ENCODE results near the gene C12orf60. TPM values are rescaled to one million over a fixed set of nuclear protein-coding genes. Genes with fewer than 3 reads are reported as not detected.
"Not testable (repeated sequence)": the region's sequence is repeated elsewhere in the genome, so short reads cannot be mapped to it uniquely, and the experiment has no call there.

The C12orf60 gene, protein sequence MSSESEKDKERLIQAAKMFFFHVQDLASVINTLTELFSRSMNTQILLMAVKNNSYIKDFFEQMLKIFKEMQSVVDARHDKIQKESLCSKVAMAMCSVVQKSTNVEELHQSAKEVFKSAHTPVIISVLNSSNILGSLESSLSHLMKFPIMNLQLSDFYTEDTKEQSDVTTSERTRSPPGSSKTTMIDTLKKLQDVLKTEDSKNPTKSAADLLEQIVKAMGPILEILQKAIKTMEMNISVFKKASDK
- total RNA-seq, result 1 to 10 TPM; 1.6 to 1.9 TPM

DNA sequence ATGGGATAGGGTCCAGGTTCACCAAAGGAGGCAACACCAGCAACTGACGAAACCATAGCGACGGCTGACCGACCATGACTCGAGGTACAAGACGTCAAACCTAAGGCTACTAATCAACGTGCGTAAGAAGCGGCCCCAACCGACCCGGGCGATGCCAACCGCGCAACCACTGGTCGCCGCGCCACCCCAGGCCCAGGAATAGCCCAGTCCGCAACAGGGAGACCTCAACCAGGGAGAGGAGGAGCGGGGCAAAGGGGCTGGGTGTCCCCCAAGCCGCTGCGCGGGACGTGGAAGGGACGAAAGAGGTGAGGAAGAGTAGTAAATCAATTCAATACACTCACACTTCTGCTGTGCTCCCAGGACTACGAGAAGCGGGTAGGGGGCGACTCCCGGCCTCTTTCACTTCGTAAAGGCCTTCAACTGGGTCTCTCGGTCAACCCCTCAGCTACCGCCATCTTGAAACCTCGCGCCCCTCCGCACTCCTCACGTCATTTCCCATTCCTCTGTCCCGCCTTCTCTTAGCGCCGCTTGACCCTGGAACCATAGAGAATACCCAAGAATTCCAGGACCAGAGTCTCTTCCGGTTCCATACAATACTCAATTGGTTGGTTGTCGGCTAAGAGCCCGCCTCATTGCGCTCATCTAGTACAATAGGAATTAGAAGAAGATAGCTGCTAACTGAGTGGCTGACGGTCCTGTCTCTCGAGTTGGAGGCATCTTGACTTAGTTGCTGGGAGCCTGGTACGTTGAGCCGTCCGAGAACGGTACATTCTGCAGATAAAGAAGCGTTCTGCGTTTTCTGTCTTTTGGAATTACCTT, at the start of gene C12orf60, which contains the start of gene WBP11:
TSS of gene C12orf60 (plus strand) at position 660 of the 819 bp plus-strand sequence. CDS start 19,266 bp downstream, outside the sequence.
TSS of gene WBP11 (minus strand) at position 468 of the 819 bp plus-strand sequence. CDS start 2,095 bp downstream, outside the sequence.
- Mint-ChIP-seq H3K4me1 (peaks cover 20% of the 10 kb centered on the region), H3K4me3 (no peak within 1 kb of the TSS), H3K9me3 (ENCODE audit: low read depth) (no peaks in the 10 kb centered on the region), H3K27me3 (no peaks in the 10 kb centered on the region), H3K27ac (no peak within 1 kb of the TSS), H3K36me3 (peaks cover 22% of the 10 kb centered on the region)
- ATAC-seq (peak; percentile 98), DNase-seq (peak; percentile 95)
- CTCF ChIA-PET, result interaction anchor here (0.6 to 7.4 kb wide), 11 partner anchors 9 to 418 kb away, joined by 3 to 81 read pairs (median 4); partner anchors contain the start of gene RERG

DNA sequence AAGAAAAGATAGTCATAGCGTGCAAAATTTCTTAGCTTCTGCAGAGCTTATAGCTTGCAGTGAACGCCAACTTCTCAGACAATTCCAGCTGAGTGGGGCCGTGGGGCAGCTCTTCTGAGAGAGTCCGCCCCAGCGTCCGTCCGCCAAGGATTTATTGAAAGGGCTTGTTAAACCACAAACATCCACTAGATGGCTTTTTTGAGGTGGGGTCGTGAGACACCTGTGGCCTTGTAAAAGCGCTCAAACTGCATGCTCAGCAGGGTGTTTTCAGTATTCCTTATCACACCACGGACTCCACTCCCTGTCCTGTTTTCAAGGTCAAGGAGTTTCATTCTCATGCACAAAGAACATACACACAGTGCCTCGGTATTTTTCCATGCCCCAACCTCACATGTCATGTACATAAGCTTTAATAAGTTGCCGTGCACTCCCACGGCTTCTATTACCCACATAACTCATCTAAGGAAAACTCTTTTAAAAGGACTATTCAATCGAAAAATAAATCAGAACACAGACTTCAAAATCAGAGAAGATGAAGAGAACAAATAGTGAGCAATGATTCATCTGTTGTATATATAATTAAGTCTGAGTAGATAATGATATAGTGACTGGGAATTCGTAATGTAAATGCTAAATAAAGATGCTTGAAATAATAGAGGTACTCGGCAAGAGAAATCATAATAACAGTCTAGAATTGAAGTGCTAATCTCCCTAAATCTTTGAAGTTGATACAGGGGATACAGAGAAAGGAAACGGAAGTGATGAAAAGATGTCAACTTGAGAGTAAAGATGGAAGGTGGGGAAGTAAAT, 46.9 kb upstream of the C12orf60 start:
- peaks cover 20% of the 10 kb centered on the region for H3K36me3 Mint-ChIP-seq
- no peak for ATAC-seq
- no peak overlapping the region for H3K4me3 Mint-ChIP-seq
- DNase-seq, result no peak
- no peak overlapping the region for H3K27ac Mint-ChIP-seq
- H3K9me3 Mint-ChIP-seq (ENCODE audit: low read depth), result peaks cover 7% of the 10 kb centered on the region
- H3K27me3 Mint-ChIP-seq, result no peaks in the 10 kb centered on the region
- H3K4me1 Mint-ChIP-seq, result no peaks in the 10 kb centered on the region
- CTCF ChIA-PET, result no interaction called here

DNA sequence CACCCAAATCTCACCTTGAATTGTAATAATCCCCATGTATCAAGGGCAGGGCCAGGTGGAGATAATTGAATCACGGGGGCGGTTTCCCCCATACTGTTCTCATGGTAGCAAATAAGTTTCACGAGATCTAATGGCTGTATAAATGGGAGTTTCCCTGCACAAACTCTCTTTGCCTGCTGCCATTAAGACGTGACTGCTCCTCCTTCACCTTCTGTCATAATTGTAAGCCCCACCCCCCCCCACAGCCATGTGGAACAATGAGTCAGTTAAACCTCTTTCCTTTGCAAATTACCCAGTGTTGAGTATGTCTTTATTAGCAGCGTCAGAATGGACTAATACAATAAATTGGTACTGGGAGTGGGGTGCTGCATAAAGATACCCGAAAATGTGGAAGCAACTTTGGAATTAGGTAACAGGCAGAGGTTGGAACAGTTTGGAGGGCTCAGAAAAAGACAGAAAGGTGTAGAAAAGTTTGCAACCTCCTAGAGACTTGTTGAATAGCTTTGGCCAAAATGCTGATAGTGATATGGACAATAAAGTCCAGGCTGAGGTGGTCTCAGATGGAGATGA, 43.7 kb upstream of the C12orf60 start:
- H3K27me3 Mint-ChIP-seq, DNase-seq, H3K27ac Mint-ChIP-seq, CTCF ChIA-PET, H3K4me3 Mint-ChIP-seq, H3K4me1 Mint-ChIP-seq, ATAC-seq: not testable (repeated sequence)
- peaks cover 12% of the 10 kb centered on the region for H3K9me3 Mint-ChIP-seq (ENCODE audit: low read depth)
- peaks cover 40% of the 10 kb centered on the region for H3K36me3 Mint-ChIP-seq

DNA sequence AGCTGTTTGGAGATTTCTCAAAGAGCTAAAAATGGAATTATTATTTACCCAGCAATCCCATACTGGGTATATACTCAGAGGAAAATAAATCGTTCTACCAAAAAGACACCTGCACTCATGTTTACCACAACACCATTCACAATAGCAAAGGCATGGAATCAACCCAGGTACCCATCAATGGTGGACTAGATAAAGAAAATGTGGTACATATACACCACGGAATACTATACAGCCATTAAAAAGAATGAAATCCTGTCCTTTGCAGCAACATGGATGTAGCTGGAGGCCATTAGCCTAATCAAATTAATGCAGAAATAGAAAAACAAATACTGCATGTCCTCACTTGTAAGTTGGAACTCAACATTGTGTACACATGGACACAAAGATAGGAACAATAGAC, 38.1 kb upstream of the C12orf60 start:
- H3K27ac Mint-ChIP-seq, result no peak overlapping the region
- no peak overlapping the region for H3K4me3 Mint-ChIP-seq
- DNase-seq (no peak), ATAC-seq (no peak)
- H3K36me3 Mint-ChIP-seq, result peaks cover 74% of the 10 kb centered on the region
- CTCF ChIA-PET, result no interaction called here
- H3K9me3 Mint-ChIP-seq (ENCODE audit: low read depth), result peaks cover 11% of the 10 kb centered on the region
- no peaks in the 10 kb centered on the region for H3K27me3 Mint-ChIP-seq
- H3K4me1 Mint-ChIP-seq, result peaks cover 31% of the 10 kb centered on the region

DNA sequence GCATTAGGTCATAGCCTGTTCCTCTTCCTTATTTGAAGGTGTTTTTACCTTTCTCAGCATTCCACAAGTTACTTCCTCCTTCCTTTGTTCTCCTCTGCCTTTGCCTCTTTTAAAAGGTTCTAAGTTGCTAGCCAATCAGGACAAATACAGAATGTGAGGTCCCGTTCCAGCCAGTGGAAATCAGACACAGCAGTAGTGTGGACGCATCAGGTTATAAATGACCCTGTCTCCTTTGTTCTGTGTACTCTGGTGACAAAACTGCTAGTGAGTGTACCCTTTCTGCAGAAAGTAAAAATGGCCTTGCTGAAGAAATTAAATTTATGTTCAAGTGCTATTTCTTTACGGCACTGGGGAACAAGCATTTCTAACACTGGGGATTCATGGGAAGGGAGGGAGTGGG, 37.5 kb upstream of the C12orf60 start:
- Mint-ChIP-seq H3K27ac (peak overlapping the region; percentile 6), H3K36me3 (peaks cover 73% of the 10 kb centered on the region), H3K4me1 (peaks cover 31% of the 10 kb centered on the region), H3K9me3 (ENCODE audit: low read depth) (peaks cover 11% of the 10 kb centered on the region)
- DNase-seq, CTCF ChIA-PET, H3K27me3 Mint-ChIP-seq, ATAC-seq, H3K4me3 Mint-ChIP-seq: not testable (repeated sequence)

DNA sequence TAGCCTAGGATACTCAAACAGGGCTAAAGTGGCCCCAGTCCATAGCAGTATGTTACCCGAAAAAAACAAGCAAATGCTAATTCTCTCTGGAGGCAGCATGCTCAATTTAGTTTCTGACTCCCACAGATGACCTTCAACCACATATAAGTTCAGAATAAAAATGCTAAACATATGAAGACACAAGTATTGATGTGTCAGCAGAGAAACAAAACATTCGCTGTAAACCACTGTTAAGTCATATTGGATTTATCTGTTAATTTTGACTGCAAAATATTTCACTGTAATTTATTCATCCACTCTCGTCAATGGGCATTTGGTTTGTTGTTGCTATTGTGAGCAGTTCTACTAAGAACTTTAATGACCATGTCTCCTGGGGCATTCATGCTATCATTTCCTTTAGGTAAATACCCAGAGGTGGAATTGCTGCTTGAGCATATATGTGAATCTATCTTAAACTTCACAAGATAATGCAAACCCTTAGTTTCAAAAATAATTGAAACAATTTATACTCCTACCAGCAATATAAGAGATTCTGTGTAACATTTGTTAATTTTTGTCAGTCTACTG, 36.7 kb upstream of the C12orf60 start:
- Mint-ChIP-seq H3K9me3 (ENCODE audit: low read depth) (peaks cover 10% of the 10 kb centered on the region), H3K27ac (peak overlapping the region; percentile 58), H3K4me1 (peaks cover 32% of the 10 kb centered on the region), H3K36me3 (peaks cover 67% of the 10 kb centered on the region), H3K4me3 (peak overlapping the region; percentile 18), H3K27me3 (no peaks in the 10 kb centered on the region)
- no peak for ATAC-seq
- no peak for DNase-seq
- CTCF ChIA-PET, result no interaction called here

DNA sequence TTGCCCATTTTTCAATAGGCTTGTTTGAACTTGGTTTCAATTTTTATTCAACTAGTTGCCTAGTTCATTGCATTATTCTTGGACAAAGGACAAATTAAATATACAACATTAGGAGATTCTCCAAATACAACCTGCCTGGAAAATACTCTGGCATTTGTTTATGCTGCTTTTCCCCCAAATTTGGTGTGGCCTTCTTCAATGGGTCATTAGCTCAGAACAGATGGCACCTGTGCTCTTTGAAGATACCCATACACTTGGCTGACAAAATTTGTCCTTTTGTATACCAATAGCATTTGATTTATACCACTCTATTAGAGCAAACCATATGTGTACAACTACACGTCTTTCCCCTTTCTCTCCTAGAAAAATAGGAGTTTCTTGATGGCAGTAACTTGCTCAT, 35.9 kb upstream of the C12orf60 start:
- no peaks in the 10 kb centered on the region for H3K27me3 Mint-ChIP-seq
- peaks cover 6% of the 10 kb centered on the region for H3K9me3 Mint-ChIP-seq (ENCODE audit: low read depth)
- peaks cover 58% of the 10 kb centered on the region for H3K36me3 Mint-ChIP-seq
- no peak overlapping the region for H3K27ac Mint-ChIP-seq
- CTCF ChIA-PET, result no interaction called here
- ATAC-seq (no peak), DNase-seq (no peak)
- H3K4me3 Mint-ChIP-seq, result peak overlapping the region; percentile 47
- H3K4me1 Mint-ChIP-seq, result peaks cover 38% of the 10 kb centered on the region

DNA sequence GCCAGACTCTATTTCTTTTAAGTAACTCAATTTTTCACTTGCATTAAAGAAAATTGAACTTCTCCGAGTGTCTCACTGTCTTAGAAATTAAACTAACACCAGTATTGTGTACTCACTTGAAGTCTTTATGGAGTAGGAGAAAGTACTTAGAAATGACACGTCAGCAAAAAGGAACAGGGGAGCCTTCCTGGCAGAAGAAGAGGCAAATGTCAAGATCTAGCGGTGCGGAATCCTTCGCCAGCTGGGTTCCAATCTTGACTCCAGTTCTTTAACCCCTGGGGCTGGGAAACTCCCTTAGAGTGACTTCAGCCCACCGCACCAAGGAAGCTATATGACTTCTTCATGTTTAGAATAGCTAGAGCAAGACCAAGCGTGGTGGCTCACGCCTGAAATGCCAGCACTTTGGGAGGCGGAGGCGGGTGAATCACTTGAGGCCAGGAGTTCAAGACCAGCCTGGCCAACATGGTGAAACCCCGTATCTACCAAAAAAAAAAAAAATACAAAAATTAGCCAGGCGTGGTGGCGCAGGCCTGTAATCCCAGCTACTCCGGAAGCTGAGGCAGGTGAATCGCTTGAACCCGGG, 34.6 kb upstream of the C12orf60 start:
- Mint-ChIP-seq H3K36me3 (peaks cover 53% of the 10 kb centered on the region), H3K4me1 (peaks cover 43% of the 10 kb centered on the region), H3K27ac (peak overlapping the region; percentile 99), H3K9me3 (ENCODE audit: low read depth) (peaks cover 6% of the 10 kb centered on the region), H3K27me3 (no peaks in the 10 kb centered on the region), H3K4me3 (peak overlapping the region; percentile 92)
- DNase-seq (peak; percentile 59), ATAC-seq (no peak)
- CTCF ChIA-PET, result interaction anchor here (0.8 to 7.7 kb wide), 13 partner anchors 11 to 531 kb away, joined by 3 to 81 read pairs (median 4); partner anchors contain the start of genes ATF7IP, C12orf60 and WBP11

DNA sequence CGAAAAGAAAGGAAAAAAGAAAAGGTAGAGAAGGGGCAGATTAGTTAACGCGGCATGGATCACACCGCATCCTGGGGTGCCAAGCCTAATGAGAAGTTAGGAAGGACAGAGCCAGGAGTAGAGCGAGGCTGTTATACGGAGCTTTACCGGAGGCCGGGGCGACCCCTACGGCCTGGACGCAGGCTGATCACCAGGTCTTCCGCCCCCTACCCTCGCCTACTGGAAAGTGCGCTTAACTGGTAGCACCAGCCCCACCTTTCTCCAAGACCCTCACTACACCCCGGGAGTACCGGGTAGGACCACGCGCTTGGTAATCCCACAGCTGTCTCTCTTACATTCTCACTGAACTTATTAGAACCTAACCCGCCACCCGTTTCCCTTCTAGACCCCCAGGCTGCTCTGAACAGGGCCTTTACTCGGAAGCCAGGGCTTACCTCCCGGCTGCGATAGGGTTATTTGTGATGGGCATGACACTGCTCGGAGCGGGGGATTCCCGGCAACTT, 34.0 kb upstream of the C12orf60 start:
- DNase-seq (peak; percentile 72), ATAC-seq (peak; percentile 2)
- Mint-ChIP-seq H3K4me1 (peaks cover 45% of the 10 kb centered on the region), H3K27ac (peak overlapping the region; percentile 99), H3K27me3 (no peaks in the 10 kb centered on the region), H3K4me3 (peak overlapping the region; percentile 92), H3K36me3 (peaks cover 51% of the 10 kb centered on the region), H3K9me3 (ENCODE audit: low read depth) (peaks cover 6% of the 10 kb centered on the region)
- CTCF ChIA-PET, result interaction anchor here (0.7 to 7.7 kb wide), 19 partner anchors 11 to 531 kb away, joined by 3 to 81 read pairs (median 4); partner anchors contain the start of genes ATF7IP, C12orf60 and WBP11

DNA sequence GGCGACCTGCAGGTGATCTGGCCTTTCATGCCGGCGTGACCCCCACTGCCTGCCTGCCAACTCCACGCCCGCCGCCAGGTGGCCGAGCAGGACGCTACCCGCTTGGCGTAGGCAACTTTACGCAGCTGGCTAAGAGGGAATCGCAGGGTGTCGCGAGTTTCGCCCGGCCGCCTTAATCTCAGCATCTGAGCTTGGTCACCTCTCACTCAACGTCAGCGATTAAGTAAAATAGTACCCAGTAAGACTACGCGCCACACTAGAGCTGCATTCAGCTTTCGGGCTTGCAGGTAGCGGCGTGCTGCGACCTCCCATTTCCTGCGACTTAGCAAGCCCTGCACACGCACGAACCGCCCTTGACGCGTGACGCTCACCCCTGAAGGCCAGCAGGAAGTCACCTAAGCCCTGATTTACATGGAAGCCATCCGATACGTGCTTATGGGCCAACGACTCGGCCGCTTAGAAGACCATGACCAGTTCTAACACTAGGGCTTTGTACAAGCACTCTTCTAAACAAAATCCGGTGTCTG, 33.4 kb upstream of the C12orf60 start:
- peak overlapping the region; percentile 99 for H3K27ac Mint-ChIP-seq
- H3K27me3 Mint-ChIP-seq, result no peaks in the 10 kb centered on the region
- ATAC-seq (peak; percentile 34), DNase-seq (peak; percentile 92)
- H3K9me3 Mint-ChIP-seq (ENCODE audit: low read depth), result peaks cover 6% of the 10 kb centered on the region
- peaks cover 49% of the 10 kb centered on the region for H3K36me3 Mint-ChIP-seq
- H3K4me1 Mint-ChIP-seq, result peaks cover 45% of the 10 kb centered on the region
- CTCF ChIA-PET, result interaction anchor here (0.7 to 7.7 kb wide), 14 partner anchors 11 to 532 kb away, joined by 3 to 81 read pairs (median 4); partner anchors contain the start of genes ATF7IP, C12orf60 and WBP11
- peak overlapping the region; percentile 92 for H3K4me3 Mint-ChIP-seq

DNA sequence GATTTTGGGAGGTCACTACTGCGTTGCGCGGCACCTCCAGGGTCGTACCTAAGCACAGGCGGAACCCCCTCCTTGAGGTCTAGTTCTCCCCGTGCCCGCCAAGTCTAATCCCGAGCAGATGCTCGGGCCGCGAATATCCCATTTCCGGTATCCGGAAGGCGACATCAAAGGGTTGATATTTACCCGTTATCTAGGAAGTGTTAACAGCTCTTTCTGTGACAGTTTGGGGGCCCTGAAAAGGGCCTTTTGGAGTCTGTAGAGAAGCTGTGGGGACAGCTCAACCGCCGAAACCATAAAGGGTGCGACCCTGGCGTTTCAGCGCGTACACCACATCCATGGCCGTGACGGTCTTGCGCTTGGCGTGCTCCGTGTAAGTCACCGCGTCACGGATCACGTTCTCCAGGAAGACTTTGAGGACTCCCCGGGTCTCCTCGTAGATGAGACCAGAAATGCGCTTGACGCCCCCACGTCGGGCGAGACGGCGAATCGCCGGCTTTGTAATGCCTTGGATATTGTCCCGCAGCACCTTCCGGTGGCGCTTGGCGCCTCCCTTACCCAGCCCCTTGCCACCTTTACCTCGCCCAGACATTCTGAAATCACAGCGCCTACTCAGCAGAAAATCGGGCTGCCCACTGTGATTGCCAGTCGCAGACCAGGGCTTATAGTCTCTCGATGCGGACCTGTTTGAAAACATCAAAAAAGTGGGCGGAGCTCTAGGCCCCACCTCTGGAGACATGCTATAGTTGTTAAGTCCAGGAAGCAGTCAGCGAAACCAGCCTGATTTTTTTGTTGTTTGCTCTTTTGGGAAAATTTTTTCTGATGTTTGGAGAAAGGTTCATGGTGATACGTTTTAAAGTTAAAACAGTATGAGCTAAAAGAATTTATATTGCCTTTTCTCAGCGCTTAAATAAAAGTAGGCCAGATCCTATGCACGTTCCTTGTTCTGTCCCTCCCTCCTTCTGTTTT, 32.7 kb upstream of the C12orf60 start:
- H3K4me1 Mint-ChIP-seq, result peaks cover 44% of the 10 kb centered on the region
- no peaks in the 10 kb centered on the region for H3K27me3 Mint-ChIP-seq
- H3K9me3 Mint-ChIP-seq (ENCODE audit: low read depth), result peaks cover 4% of the 10 kb centered on the region
- H3K4me3 Mint-ChIP-seq, result peak overlapping the region; percentile 92
- peaks cover 42% of the 10 kb centered on the region for H3K36me3 Mint-ChIP-seq
- CTCF ChIA-PET, result interaction anchor here (0.7 to 7.7 kb wide), 18 partner anchors 10 to 801 kb away, joined by 3 to 81 read pairs (median 4); partner anchors contain the start of genes ARHGDIB, ATF7IP, C12orf60 and WBP11
- ATAC-seq (peak; percentile 37), DNase-seq (peak; percentile 98)
- H3K27ac Mint-ChIP-seq, result peak overlapping the region; percentile 99
